Dedifferentiated amniotic fluid mesenchymal stem cell (primary cell): ENCODE results near the gene TTBK2.
"Not testable (repeated sequence)": the region's sequence is repeated elsewhere in the genome, so short reads cannot be mapped to it uniquely, and the experiment has no call there.

ENCODE experiments used
- DNase-seq: peaks from one replicate; pipeline ENCODE4 v3.0.0-alpha.2; 2016; ENCODE audit errors: extremely low spot score

The TTBK2 gene

GRCh38 chr15:42761813-42762212, 158.8 kb downstream of the TTBK2 start:
- not testable (repeated sequence) for DNase-seq

GRCh38 chr15:42760759-42761158, 159.8 kb downstream of the TTBK2 start:
- no peak for DNase-seq

- DNase-seq = no peak
Measured at GRCh38 chr15:42759093-42759492, 161.5 kb downstream of the TTBK2 start.

GRCh38 chr15:42750306-42750705, 170.3 kb downstream of the TTBK2 start:
- DNase-seq = no peak

GRCh38 chr15:42749266-42749665, 171.3 kb downstream of the TTBK2 start:
- DNase-seq = no peak

- no peak for DNase-seq
Measured at GRCh38 chr15:42744195-42744594, 176.4 kb downstream of the TTBK2 start.

- DNase-seq = no peak
Measured at GRCh38 chr15:42742149-42742548, 178.4 kb downstream of the TTBK2 start.

- peak; percentile 55 for DNase-seq
Measured at GRCh38 chr15:42741710-42742109, 178.9 kb downstream of the TTBK2 start.

GRCh38 chr15:42737529-42738328, 182.8 kb downstream of the TTBK2 start:
- no peak for DNase-seq

- DNase-seq = peak; percentile 79
Measured at GRCh38 chr15:42736793-42737528, 183.6 kb downstream of the TTBK2 start, which contains the start of gene CDAN1. Gene CDAN1 (minus strand): TSS chr15:42737128. CDS start chr15:42737102, 26 bp downstream.

GRCh38 chr15:42736178-42736792, 184.3 kb downstream of the TTBK2 start:
- DNase-seq = no peak

- no peak for DNase-seq
Measured at GRCh38 chr15:42735382-42736165, 185.0 kb downstream of the TTBK2 start.

- no peak for DNase-seq
Measured at GRCh38 chr15:42734076-42734672, 186.4 kb downstream of the TTBK2 start.

GRCh38 chr15:42733027-42733426, 187.6 kb downstream of the TTBK2 start:
- no peak for DNase-seq

- DNase-seq = no peak
Measured at GRCh38 chr15:42732095-42732827, 188.3 kb downstream of the TTBK2 start.

- DNase-seq = no peak
Measured at GRCh38 chr15:42731461-42731860, 189.1 kb downstream of the TTBK2 start.

- no peak for DNase-seq
Measured at GRCh38 chr15:42730536-42730935, 190.0 kb downstream of the TTBK2 start.

GRCh38 chr15:42730135-42730534, 190.4 kb downstream of the TTBK2 start:
- no peak for DNase-seq

GRCh38 chr15:42729409-42729808, 191.2 kb downstream of the TTBK2 start:
- DNase-seq = no peak

- DNase-seq = no peak
Measured at GRCh38 chr15:42728972-42729371, 191.6 kb downstream of the TTBK2 start.

GRCh38 chr15:42728560-42728959, 192.0 kb downstream of the TTBK2 start:
- no peak for DNase-seq
